ENCODE results near the gene OR2T6. TPM values are rescaled to one million over a fixed set of nuclear protein-coding genes. Genes with fewer than 3 reads are reported as not detected.

OR2T6 gene, protein sequence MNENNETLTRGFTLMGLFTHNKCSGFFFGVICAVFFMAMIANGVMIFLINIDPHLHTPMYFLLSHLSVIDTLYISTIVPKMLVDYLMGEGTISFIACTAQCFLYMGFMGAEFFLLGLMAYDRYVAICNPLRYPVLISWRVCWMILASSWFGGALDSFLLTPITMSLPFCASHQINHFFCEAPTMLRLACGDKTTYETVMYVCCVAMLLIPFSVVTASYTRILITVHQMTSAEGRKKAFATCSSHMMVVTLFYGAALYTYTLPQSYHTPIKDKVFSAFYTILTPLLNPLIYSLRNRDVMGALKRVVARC
- total RNA-seq: not detected
- not detected for polyA plus RNA-seq
- long read RNA-seq, donor 1: 0 reads
- long read RNA-seq, donor 2: 0 reads
- long read RNA-seq, donor 3: 0 reads
- long read RNA-seq, donor 4: 0 reads

DNA sequence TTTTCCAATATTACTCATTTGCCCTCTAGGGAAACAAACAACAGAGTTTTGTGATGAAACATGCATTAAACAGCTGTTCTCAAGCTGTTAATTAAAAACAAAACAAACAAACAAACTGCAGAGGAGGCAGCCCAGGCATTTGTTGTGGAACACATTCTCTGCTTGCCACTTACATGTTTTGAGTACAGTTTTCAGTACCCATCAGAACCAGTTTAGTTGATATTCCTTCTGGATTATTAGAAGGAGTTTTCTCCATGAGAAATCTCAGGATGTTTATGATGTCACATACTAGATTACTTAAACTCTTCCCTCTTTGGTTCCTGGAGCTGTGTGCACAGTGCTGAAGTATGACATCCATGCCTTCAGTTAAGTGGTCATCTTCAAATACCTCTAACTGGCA is at the start of gene OR2T6:
TSS of gene OR2T6 (plus strand) at position 301 of the 400 bp plus-strand sequence. CDS start 11,863 bp downstream, outside the sequence.
- Histone ChIP-seq H3K4me1 (ENCODE audit: control insufficient read depth, insufficient read depth, low read length) (no peaks in the 10 kb centered on the region), H3K27me3 (ENCODE audit: control insufficient read depth, insufficient read depth) (no peaks in the 10 kb centered on the region), H3K9me3 (ENCODE audit: control insufficient read depth, low read length) (peaks cover 2% of the 10 kb centered on the region), H3K4me3 (ENCODE audit: low read length) (no peak within 1 kb of the TSS), H3K27ac (ENCODE audit: low read length) (no peak within 1 kb of the TSS)
- intact Hi-C loops (cut with DNase I): no loop called here
- no peak for DNase-seq
- no peak for ATAC-seq

DNA sequence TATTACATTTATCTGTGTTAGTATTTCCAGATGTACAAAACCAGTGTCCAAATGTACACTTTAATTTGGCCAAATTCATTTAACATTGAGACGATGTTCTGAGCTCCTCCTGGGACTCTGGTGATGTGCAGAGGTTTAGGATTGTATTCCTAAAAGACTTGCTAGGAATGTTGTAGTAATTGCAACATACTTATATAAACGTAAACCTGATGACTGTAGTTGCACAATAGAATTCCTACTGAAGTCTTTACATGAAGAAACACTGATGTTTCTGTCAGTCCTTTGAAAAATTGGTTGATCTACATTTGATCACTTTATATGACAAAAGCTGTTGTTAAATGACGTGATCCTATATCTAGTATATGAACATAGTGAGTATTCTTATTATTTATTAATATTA is 32.1 kb upstream of the OR2T6 start:
- H3K4me1 ChIP-seq (ENCODE audit: control insufficient read depth, insufficient read depth, low read length): no peaks in the 10 kb centered on the region
- 48% methylated on average over 3 of the region's 3 CpGs for WGBS
- H3K27ac ChIP-seq (ENCODE audit: low read length): no peak overlapping the region
- ATAC-seq (no peak), DNase-seq (no peak)
- intact Hi-C loops (cut with DNase I): no loop called here
- H3K27me3 ChIP-seq (ENCODE audit: control insufficient read depth, insufficient read depth): no peaks in the 10 kb centered on the region
- no peak overlapping the region for H3K4me3 ChIP-seq (ENCODE audit: low read length)
- no peaks in the 10 kb centered on the region for H3K9me3 ChIP-seq (ENCODE audit: control insufficient read depth, low read length)

DNA sequence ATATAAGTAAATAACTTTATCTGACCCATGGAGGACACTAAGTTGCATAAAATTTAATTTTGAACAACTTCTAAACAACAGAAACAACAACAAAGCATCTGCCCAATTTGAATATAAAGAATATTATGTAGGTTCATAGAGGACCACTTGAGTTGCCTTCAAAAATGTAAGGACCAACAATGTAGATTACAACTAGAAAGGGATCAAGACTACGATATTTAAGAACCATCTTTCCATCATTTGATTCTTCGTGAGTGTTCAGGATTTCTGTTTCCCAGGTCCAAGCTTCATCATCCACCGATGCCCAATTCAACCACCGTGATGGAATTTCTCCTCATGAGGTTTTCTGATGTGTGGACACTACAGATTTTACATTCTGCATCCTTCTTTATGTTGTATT is 27.1 kb upstream of the OR2T6 start, which contains the start of gene OR14C36:
TSS of gene OR14C36 (plus strand) at position 301 of the 400 bp plus-strand sequence. CDS start at position 301, 0 bp downstream.
- H3K4me1 ChIP-seq (ENCODE audit: control insufficient read depth, insufficient read depth, low read length): no peaks in the 10 kb centered on the region
- intact Hi-C loops (cut with DNase I): no loop called here
- no peaks in the 10 kb centered on the region for H3K9me3 ChIP-seq (ENCODE audit: control insufficient read depth, low read length)
- H3K4me3 ChIP-seq (ENCODE audit: low read length): no peak within 1 kb of the TSS
- DNase-seq (no peak), ATAC-seq (no peak)
- no peak within 1 kb of the TSS for H3K27ac ChIP-seq (ENCODE audit: low read length)
- H3K27me3 ChIP-seq (ENCODE audit: control insufficient read depth, insufficient read depth): no peaks in the 10 kb centered on the region
- 66% methylated on average over 4 of the region's 4 CpGs for WGBS

DNA sequence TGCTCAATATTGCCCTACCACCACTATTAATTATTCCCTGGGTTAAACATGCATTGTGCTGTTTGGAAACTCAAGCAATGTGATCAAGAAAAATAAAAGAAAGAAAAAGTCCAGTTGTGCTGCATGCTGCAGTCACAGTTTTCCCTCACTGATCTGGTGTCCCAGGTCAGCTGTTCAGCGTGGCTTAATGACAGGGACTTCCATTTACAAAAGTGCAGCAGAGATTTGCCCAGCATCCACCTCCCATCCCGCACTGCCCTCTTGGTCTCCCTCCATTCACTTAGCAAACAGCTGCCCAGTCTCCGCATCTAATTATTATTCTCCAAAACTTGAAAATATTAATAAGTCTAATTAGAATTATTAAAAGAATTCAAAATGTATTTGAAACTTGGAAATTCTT is 16.1 kb upstream of the OR2T6 start:
- DNase-seq: no peak
- Histone ChIP-seq H3K4me1 (ENCODE audit: control insufficient read depth, insufficient read depth, low read length) (no peaks in the 10 kb centered on the region), H3K4me3 (ENCODE audit: low read length) (no peak overlapping the region), H3K9me3 (ENCODE audit: control insufficient read depth, low read length) (no peaks in the 10 kb centered on the region), H3K27me3 (ENCODE audit: control insufficient read depth, insufficient read depth) (no peaks in the 10 kb centered on the region), H3K27ac (ENCODE audit: low read length) (no peak overlapping the region)
- WGBS: 69% methylated on average over 3 of the region's 3 CpGs
- intact Hi-C loops (cut with DNase I): no loop called here
- no peak for ATAC-seq

DNA sequence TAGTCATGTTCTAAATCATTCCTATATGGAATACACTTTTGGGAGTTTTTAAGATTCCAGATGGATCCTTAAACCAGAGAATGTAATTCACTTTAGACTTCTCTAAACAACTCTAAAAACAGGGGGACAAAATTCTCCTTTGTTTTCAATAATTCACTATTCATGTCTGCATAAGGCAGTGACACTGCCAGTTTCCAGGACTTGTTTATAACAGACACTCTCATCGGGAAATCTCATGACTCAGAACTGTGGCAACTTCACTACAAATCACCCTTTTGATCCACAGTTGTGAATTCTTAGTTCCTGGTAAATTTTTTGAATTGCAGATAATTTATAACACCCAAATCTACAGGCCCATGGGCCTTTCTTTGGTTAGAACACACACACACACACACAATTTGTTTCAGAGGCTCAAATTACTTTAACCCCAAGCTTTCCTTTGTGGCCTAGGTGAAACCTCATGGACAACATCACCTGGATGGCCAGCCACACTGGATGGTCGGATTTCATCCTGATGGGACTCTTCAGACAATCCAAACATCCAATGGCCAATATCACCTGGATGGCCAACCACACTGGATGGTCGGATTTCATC is 14.3 kb upstream of the OR2T6 start, which contains the start of gene OR2T4:
TSS of gene OR2T4 (plus strand) at position 545 of the 595 bp plus-strand sequence. CDS start at position 545, 0 bp downstream.
- H3K9me3 ChIP-seq (ENCODE audit: control insufficient read depth, low read length): no peaks in the 10 kb centered on the region
- ATAC-seq (no peak), DNase-seq (no peak)
- no peaks in the 10 kb centered on the region for H3K27me3 ChIP-seq (ENCODE audit: control insufficient read depth, insufficient read depth)
- intact Hi-C loops (cut with DNase I): no loop called here
- H3K27ac ChIP-seq (ENCODE audit: low read length): no peak within 1 kb of the TSS
- no peak within 1 kb of the TSS for H3K4me3 ChIP-seq (ENCODE audit: low read length)
- H3K4me1 ChIP-seq (ENCODE audit: control insufficient read depth, insufficient read depth, low read length): no peaks in the 10 kb centered on the region
- WGBS: 51% methylated on average over 3 of the region's 3 CpGs

DNA sequence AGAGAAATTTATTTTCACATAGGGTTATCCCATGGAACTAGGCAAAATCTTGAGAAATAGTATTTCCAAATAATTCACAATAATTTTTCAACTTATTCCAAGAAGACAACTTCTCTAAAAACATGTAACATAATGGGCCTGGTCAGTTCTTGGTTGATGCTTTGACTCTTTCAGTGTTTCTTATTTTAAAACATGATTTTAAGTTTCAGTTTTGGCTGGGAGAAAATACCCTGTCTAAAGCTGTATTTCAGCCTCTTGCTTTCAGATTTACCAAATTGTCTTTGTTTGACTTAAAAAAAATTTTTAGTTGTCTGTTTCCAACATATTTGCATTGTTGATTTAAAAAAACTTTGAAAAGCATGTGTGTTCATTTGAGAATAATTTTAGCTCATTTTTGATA is 8.9 kb upstream of the OR2T6 start:
- DNase-seq (no peak), ATAC-seq (no peak)
- intact Hi-C loops (cut with DNase I): no loop called here
- Histone ChIP-seq H3K27ac (ENCODE audit: low read length) (no peak overlapping the region), H3K4me3 (ENCODE audit: low read length) (no peak overlapping the region), H3K27me3 (ENCODE audit: control insufficient read depth, insufficient read depth) (no peaks in the 10 kb centered on the region), H3K9me3 (ENCODE audit: control insufficient read depth, low read length) (no peaks in the 10 kb centered on the region), H3K4me1 (ENCODE audit: control insufficient read depth, insufficient read depth, low read length) (no peaks in the 10 kb centered on the region)

DNA sequence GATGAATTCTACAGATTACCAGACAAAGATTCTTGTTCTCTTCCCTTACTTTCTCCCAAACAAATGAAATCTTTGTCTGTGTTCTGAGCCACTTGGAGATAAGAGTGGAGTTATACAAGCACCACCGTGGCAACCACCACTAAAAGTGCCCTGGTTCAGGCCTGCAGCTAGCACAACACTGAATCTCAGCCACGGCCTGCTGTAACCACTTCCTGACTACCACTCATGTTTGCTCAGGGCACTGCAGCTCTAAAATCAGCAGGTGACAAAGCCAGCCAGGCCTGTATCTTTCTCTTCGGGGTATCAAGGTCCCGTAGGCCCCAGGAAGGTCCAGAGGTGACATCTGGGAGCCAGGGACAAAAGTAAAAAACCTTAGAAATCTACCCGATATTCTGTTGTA is 3.2 kb upstream of the OR2T6 start:
- Histone ChIP-seq H3K4me3 (ENCODE audit: low read length) (no peak overlapping the region), H3K27me3 (ENCODE audit: control insufficient read depth, insufficient read depth) (no peaks in the 10 kb centered on the region), H3K9me3 (ENCODE audit: control insufficient read depth, low read length) (peaks cover 2% of the 10 kb centered on the region), H3K27ac (ENCODE audit: low read length) (no peak overlapping the region), H3K4me1 (ENCODE audit: control insufficient read depth, insufficient read depth, low read length) (no peaks in the 10 kb centered on the region)
- 61% methylated on average over 5 of the region's 5 CpGs for WGBS
- intact Hi-C loops (cut with DNase I): no loop called here
- no peak for ATAC-seq
- no peak for DNase-seq

DNA sequence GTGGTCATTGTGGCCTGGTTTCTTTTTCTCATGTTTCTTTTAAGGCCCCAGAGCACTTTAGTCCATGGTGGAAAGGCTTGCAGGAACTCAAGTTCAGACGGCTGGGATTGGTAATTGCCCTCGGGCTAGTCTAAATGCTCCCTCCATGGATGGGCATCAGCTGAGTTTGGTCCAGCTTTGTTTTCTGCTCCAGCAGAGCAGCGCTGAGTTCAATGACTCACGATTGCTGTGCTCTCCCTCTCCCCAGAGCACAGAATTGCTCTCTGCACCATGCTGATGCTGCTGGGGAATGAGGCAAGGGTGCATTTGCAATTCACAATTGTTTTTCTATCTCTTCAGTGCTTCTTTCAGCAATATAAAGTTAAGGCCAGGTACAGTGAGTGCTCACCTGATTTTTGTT is 1.8 kb upstream of the OR2T6 start:
- H3K27me3 ChIP-seq (ENCODE audit: control insufficient read depth, insufficient read depth): no peaks in the 10 kb centered on the region
- H3K4me1 ChIP-seq (ENCODE audit: control insufficient read depth, insufficient read depth, low read length): no peaks in the 10 kb centered on the region
- DNase-seq (no peak), ATAC-seq (no peak)
- 71% methylated on average over 4 of the region's 4 CpGs for WGBS
- H3K4me3 ChIP-seq (ENCODE audit: low read length): no peak overlapping the region
- intact Hi-C loops (cut with DNase I): no loop called here
- no peak overlapping the region for H3K27ac ChIP-seq (ENCODE audit: low read length)
- peaks cover 2% of the 10 kb centered on the region for H3K9me3 ChIP-seq (ENCODE audit: control insufficient read depth, low read length)

DNA sequence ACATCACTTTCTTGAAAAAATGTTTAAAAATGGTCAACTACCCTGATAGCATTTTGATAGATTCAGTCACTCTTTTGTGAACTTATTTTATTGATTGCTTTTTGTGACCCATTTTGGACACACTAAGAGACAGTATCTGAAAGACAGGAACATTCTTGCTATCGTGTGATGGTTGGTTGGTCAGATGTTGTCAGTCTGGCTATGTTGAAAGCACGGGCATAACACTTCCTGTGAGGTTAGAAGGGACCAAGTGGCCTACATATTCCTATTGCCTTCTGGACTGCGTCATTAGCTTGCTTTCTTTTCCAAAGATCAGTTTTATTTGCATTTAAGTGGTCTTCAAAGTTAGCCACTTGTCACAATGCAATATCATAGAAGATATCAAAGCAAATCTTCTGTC is 1.4 kb downstream of the OR2T6 start:
- DNase-seq (no peak), ATAC-seq (no peak)
- intact Hi-C loops (cut with DNase I): no loop called here
- WGBS: 54% methylated on average over 3 of the region's 3 CpGs
- peaks cover 2% of the 10 kb centered on the region for H3K9me3 ChIP-seq (ENCODE audit: control insufficient read depth, low read length)
- no peaks in the 10 kb centered on the region for H3K27me3 ChIP-seq (ENCODE audit: control insufficient read depth, insufficient read depth)
- H3K4me3 ChIP-seq (ENCODE audit: low read length): no peak overlapping the region
- no peak overlapping the region for H3K27ac ChIP-seq (ENCODE audit: low read length)
- no peaks in the 10 kb centered on the region for H3K4me1 ChIP-seq (ENCODE audit: control insufficient read depth, insufficient read depth, low read length)

DNA sequence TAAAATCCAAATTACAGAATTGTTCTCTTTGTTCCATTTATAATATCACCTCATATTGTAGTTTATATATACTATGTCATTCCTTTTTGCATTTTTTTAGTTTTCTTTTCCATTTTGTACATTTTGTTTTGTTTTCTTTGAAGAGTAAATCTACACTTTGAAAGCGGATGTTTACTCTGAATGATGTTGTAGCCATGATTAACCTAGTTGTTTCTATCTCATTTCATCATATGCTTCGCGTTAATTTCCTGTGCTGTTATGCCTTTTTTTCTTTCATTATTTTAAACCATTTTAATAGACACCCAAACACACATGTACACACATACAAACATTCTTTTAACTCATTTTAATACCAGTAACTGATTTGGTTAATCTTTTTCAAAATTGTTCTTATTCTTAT is 5.3 kb downstream of the OR2T6 start:
- DNase-seq (no peak), ATAC-seq (no peak)
- H3K27ac ChIP-seq (ENCODE audit: low read length): no peak overlapping the region
- H3K4me3 ChIP-seq (ENCODE audit: low read length): no peak overlapping the region
- WGBS: 82% methylated on average over 3 of the region's 3 CpGs
- no peaks in the 10 kb centered on the region for H3K27me3 ChIP-seq (ENCODE audit: control insufficient read depth, insufficient read depth)
- intact Hi-C loops (cut with DNase I): no loop called here
- H3K9me3 ChIP-seq (ENCODE audit: control insufficient read depth, low read length): no peaks in the 10 kb centered on the region
- H3K4me1 ChIP-seq (ENCODE audit: control insufficient read depth, insufficient read depth, low read length): no peaks in the 10 kb centered on the region

DNA sequence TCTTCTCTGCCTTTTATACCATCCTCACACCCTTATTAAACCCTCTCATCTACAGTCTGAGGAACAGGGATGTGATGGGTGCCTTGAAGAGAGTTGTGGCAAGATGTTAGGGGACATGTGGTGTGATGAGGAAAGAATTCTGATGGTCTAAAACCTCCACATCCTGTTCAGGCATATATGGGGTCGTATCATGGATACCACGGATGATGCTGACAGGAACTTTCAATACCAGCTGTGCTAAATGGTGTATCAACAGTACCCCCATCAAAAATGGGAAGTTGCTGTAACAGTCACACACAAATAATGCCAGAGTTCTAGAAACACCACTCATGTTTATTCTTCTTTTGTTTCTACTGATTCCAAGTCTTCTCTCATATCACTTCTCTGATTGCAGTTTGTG is 12.9 kb downstream of the OR2T6 start:
- WGBS: 53% methylated on average over 2 of the region's 2 CpGs
- ATAC-seq: no peak

More for the DNA sequence above, 12.9 kb downstream of the OR2T6 start:
- DNase-seq: no peak
- Histone ChIP-seq H3K27ac (ENCODE audit: low read length) (no peak overlapping the region), H3K4me1 (ENCODE audit: control insufficient read depth, insufficient read depth, low read length) (no peaks in the 10 kb centered on the region), H3K4me3 (ENCODE audit: low read length) (no peak overlapping the region), H3K27me3 (ENCODE audit: control insufficient read depth, insufficient read depth) (no peaks in the 10 kb centered on the region), H3K9me3 (ENCODE audit: control insufficient read depth, low read length) (peaks cover 2% of the 10 kb centered on the region)
- intact Hi-C loops (cut with DNase I): no loop called here
